Measurements from ENCODE around the gene PRIMA1. TPM values are rescaled to one million over a fixed set of nuclear protein-coding genes. Genes with fewer than 3 reads are reported as not detected.

PRIMA1 gene
- total and polyA plus RNA-seq, 10 of the 15 experiments (the other 5 are each of a cell fraction or from before 2014, with no cell fraction given), result not detected

- Histone ChIP-seq H3K4me2 (ENCODE audit: control insufficient read depth, insufficient read depth) (no peak overlapping the region), H3K4me3 (no peak overlapping the region), H3K27me3 (replicated peaks in 1 of 2; ENCODE audit: control insufficient read depth in 2 of 2, insufficient read depth in 2 of 2, low read length in 1 of 2) (peaks cover 0 to 2% of the 10 kb centered on the region in 2 experiments; a peak in 1 of 4 replicates), H3K36me3 (ENCODE audit: control insufficient read depth in 2 of 2, insufficient read depth in 2 of 2, low read length in 1 of 2) (no peaks in the 10 kb centered on the region), H3K4me1 (ENCODE audit: control insufficient read depth, insufficient read depth, low read length) (no peaks in the 10 kb centered on the region), H3K79me2 (ENCODE audit: control insufficient read depth, insufficient read depth, low read length) (no peaks in the 10 kb centered on the region), H2AFZ (ENCODE audit: control insufficient read depth, low read depth, low read length) (no peak overlapping the region), H3K27ac (ENCODE audit: control insufficient read depth, insufficient read depth) (no peak overlapping the region), H3K9me3 (replicated peaks; ENCODE audit: control insufficient read depth, insufficient read depth, low read length) (no peaks in the 10 kb centered on the region), H4K20me1 (ENCODE audit: control insufficient read depth, insufficient read depth) (no peaks in the 10 kb centered on the region), H3K9ac (ENCODE audit: control insufficient read depth, insufficient read depth, low read length) (no peak overlapping the region)
- POLR2A ChIA-PET, result no interaction called here
- BruUV-seq (replicated peaks), result no TSS peak
- CTCF ChIA-PET, result interaction anchor here (0.5 kb wide), 1 partner anchor 18 kb away, joined by 3 read pairs; no protein-coding TSS in a partner anchor
- intact Hi-C loops (cut with micrococcal nuclease; ENCODE audit: unreplicated experiment) (no loop called here), in situ Hi-C loops (cut with MboI) (no loop called here)
- FAIRE-seq (no peak), ATAC-seq (no peak), DNase-seq (ENCODE audit: low read depth, low spot score) (no peak)
- TF ChIP-seq TBL1XR1 (IDR thresholded peaks at IDR 0.05; ENCODE audit: low read depth, low read length) (no peak), KLF5 (IDR thresholded peaks at IDR 0.05; ENCODE audit: partially characterized antibody) (no peak)
- SMC1A ChIA-PET (ENCODE audit: uncharacterized antibody, unreplicated experiment), result no interaction called here
- RAD21 ChIA-PET (ENCODE audit: unreplicated experiment), result no interaction called here
- WGBS (ENCODE audit: insufficient coverage, insufficient replicate concordance, low lambda C conversion rate, missing lambda C conversion rate), result 0% methylated on average over 3 of the region's 3 CpGs
Measured at GRCh38 chr14:93719256-93719655, 69.0 kb downstream of the PRIMA1 start.

DNA sequence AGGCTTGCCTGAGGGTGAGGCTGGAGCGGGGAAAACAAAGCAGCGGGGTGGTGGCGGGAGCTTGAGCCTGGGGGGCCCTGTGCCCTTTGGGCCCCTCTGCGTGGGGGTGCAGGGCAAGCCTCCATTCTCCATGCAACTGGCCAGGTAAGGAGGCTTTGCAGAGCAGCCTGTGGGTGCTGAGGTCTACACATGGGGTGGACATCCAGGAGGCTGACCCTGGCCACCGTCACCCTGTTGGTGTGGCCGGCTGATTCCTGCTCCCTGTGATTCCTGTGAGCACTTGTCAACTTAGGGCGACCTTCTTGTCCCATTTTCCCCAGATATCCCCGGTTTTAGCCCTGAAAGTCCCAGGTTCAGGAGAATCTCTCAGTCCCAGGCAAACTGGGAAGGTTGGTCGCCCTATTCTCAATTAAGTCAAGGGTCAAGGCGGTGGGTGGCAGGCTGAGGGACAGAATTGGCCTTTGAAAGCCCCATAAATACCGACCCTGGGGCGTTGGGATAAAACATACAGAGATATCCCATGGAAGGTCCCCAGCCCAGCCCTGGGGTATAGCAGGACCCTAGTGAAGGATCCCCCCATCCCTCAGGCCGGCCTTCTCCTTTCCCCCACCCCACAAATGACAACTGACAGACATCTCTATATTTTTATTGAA, 70.5 kb downstream of the PRIMA1 start:
- Histone ChIP-seq H3K4me3 (no peak overlapping the region), H2AFZ (ENCODE audit: control insufficient read depth, low read depth, low read length) (no peak overlapping the region), H3K4me1 (ENCODE audit: control insufficient read depth, insufficient read depth, low read length) (no peaks in the 10 kb centered on the region), H3K9ac (ENCODE audit: control insufficient read depth, insufficient read depth, low read length) (no peak overlapping the region), H3K79me2 (ENCODE audit: control insufficient read depth, insufficient read depth, low read length) (no peaks in the 10 kb centered on the region), H3K9me3 (replicated peaks; ENCODE audit: control insufficient read depth, insufficient read depth, low read length) (no peaks in the 10 kb centered on the region), H3K4me2 (ENCODE audit: control insufficient read depth, insufficient read depth) (no peak overlapping the region), H4K20me1 (ENCODE audit: control insufficient read depth, insufficient read depth) (no peaks in the 10 kb centered on the region), H3K36me3 (ENCODE audit: control insufficient read depth in 2 of 2, insufficient read depth in 2 of 2, low read length in 1 of 2) (no peaks in the 10 kb centered on the region), H3K27ac (ENCODE audit: control insufficient read depth, insufficient read depth) (no peak overlapping the region), H3K27me3 (replicated peaks in 1 of 2; ENCODE audit: control insufficient read depth in 2 of 2, insufficient read depth in 2 of 2, low read length in 1 of 2) (peaks cover 0 to 2% of the 10 kb centered on the region in 2 experiments; a peak in 1 of 4 replicates)
- RAD21 ChIA-PET (ENCODE audit: unreplicated experiment), result no interaction called here
- FAIRE-seq (no peak), DNase-seq (ENCODE audit: low read depth, low spot score) (no peak), ATAC-seq (no peak)
- WGBS (ENCODE audit: insufficient coverage, insufficient replicate concordance, low lambda C conversion rate, missing lambda C conversion rate), result 5% methylated on average over 13 of the region's 13 CpGs
- CTCF ChIA-PET, result no interaction called here
- intact Hi-C loops (cut with micrococcal nuclease; ENCODE audit: unreplicated experiment), result no loop called here
- SMC1A ChIA-PET (ENCODE audit: uncharacterized antibody, unreplicated experiment), result no interaction called here
- POLR2A ChIA-PET, result no interaction called here
- in situ Hi-C loops (cut with MboI), result no loop called here
- BruUV-seq (replicated peaks), result no TSS peak
- TF ChIP-seq BRCA1 (IDR thresholded peaks at IDR 0.05; ENCODE audit: low read depth, low read length) (no peak), SREBF1 (IDR thresholded peaks at IDR 0.05; ENCODE audit: low read length) (no peak), SREBF2 (IDR thresholded peaks at IDR 0.05; ENCODE audit: low read length) (no peak), JUNB (IDR thresholded peaks at IDR 0.05) (no peak), CEBPB (IDR thresholded peaks at IDR 0.05; ENCODE audit: borderline replicate concordance in 1 of 2, low read depth in 2 of 2, low read length in 2 of 2) (no peak), ASH2L (IDR thresholded peaks at IDR 0.05; ENCODE audit: borderline replicate concordance, low read depth) (no peak), YBX1 (IDR thresholded peaks at IDR 0.05) (no peak), ZZZ3 (IDR thresholded peaks at IDR 0.05; ENCODE audit: control insufficient read depth, insufficient read length, low read depth) (no peak), ZNF687 (IDR thresholded peaks at IDR 0.05) (no peak), RUNX3 (IDR thresholded peaks at IDR 0.05; ENCODE audit: low read length) (no peak)
- TF ChIP-seq, protein P1, sequence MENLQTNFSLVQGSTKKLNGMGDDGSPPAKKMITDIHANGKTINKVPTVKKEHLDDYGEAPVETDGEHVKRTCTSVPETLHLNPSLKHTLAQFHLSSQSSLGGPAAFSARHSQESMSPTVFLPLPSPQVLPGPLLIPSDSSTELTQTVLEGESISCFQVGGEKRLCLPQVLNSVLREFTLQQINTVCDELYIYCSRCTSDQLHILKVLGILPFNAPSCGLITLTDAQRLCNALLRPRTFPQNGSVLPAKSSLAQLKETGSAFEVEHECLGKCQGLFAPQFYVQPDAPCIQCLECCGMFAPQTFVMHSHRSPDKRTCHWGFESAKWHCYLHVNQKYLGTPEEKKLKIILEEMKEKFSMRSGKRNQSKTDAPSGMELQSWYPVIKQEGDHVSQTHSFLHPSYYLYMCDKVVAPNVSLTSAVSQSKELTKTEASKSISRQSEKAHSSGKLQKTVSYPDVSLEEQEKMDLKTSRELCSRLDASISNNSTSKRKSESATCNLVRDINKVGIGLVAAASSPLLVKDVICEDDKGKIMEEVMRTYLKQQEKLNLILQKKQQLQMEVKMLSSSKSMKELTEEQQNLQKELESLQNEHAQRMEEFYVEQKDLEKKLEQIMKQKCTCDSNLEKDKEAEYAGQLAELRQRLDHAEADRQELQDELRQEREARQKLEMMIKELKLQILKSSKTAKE (IDR thresholded peaks at IDR 0.05; ENCODE audit: low read depth, poor library complexity, severe bottlenecking), result no peak

Measured in GM12878 (cell line).